ENCODE results near the gene FTSJ3.
"Not testable (repeated sequence)": the region's sequence is repeated elsewhere in the genome, so short reads cannot be mapped to it uniquely, and the experiment has no call there.

The FTSJ3 gene

GRCh38 chr17:63827002-63827800, at the start of gene FTSJ3, which contains the start of gene PSMC5:
FTSJ3 (minus strand) TSS chr17:63827663; CDS start chr17:63826902, 761 bp downstream.
PSMC5 (plus strand) TSS chr17:63827431; CDS start chr17:63827491, 60 bp downstream.
- DNase-seq: peak; percentile 93

- DNase-seq: not testable (repeated sequence)
Observed at GRCh38 chr17:63874693-63875092, 47.2 kb upstream of the FTSJ3 start.

GRCh38 chr17:63874061-63874626, 46.7 kb upstream of the FTSJ3 start:
- not testable (repeated sequence) for DNase-seq

GRCh38 chr17:63873577-63873976, 46.1 kb upstream of the FTSJ3 start, which contains the start of gene CSH2:
CSH2 (minus strand) TSS chr17:63873677; CDS start chr17:63873614, 63 bp downstream.
- not testable (repeated sequence) for DNase-seq

GRCh38 chr17:63871646-63872365, 44.3 kb upstream of the FTSJ3 start:
- DNase-seq: not testable (repeated sequence)

GRCh38 chr17:63870292-63870665, 42.8 kb upstream of the FTSJ3 start:
- DNase-seq: not testable (repeated sequence)

GRCh38 chr17:63869491-63870291, 42.2 kb upstream of the FTSJ3 start:
- not testable (repeated sequence) for DNase-seq

- not testable (repeated sequence) for DNase-seq
Observed at GRCh38 chr17:63866625-63867024, 39.2 kb upstream of the FTSJ3 start.

GRCh38 chr17:63859257-63859656, 31.8 kb upstream of the FTSJ3 start:
- DNase-seq: no peak

GRCh38 chr17:63856425-63856824, 29.0 kb upstream of the FTSJ3 start:
- DNase-seq: not testable (repeated sequence)

GRCh38 chr17:63855185-63855584, 27.7 kb upstream of the FTSJ3 start:
- no peak for DNase-seq

- no peak for DNase-seq
Observed at GRCh38 chr17:63854709-63855108, 27.2 kb upstream of the FTSJ3 start.

- DNase-seq: no peak
Observed at GRCh38 chr17:63853260-63853659, 25.8 kb upstream of the FTSJ3 start.

- DNase-seq: no peak
Observed at GRCh38 chr17:63850401-63850800, 22.9 kb upstream of the FTSJ3 start.

GRCh38 chr17:63848834-63849689, 21.6 kb upstream of the FTSJ3 start:
- DNase-seq: peak; percentile 94 to 98

GRCh38 chr17:63847525-63848249, 20.2 kb upstream of the FTSJ3 start:
- no peak for DNase-seq

GRCh38 chr17:63845509-63845908, 18.0 kb upstream of the FTSJ3 start:
- no peak for DNase-seq

- no peak for DNase-seq
Observed at GRCh38 chr17:63843910-63844677, 16.6 kb upstream of the FTSJ3 start.

GRCh38 chr17:63843387-63843888, 16.0 kb upstream of the FTSJ3 start:
- peak; percentile 51 to 62 for DNase-seq
